Measurements from ENCODE around the gene ACOX1. TPM values are rescaled to one million over a fixed set of nuclear protein-coding genes. Genes with fewer than 3 reads are reported as not detected.

ACOX1 gene
- total RNA-seq, 2 donors from 2014 or later, result 22.5 to 37.6 TPM

GRCh38 chr17:76007850-76008165, 28.8 kb upstream of the ACOX1 start:
- DNase-seq (ENCODE audit: low spot score) (no peak), ATAC-seq (ENCODE audit: insufficient number of reproducible peaks, low FRiP score, low read depth) (no peak)
- Histone ChIP-seq H3K36me3 (no peaks in the 10 kb centered on the region), H3K27me3 (replicated peaks; ENCODE audit: insufficient read depth) (no peaks in the 10 kb centered on the region), H3K4me1 (ENCODE audit: control insufficient read depth in 1 of 2, low read depth in 2 of 2) (no peaks in the 10 kb centered on the region), H3K27ac (no peak overlapping the region), H3K4me3 (no peak overlapping the region), H3K9me3 (no peaks in the 10 kb centered on the region)
- TF ChIP-seq CTCF (IDR thresholded peaks at IDR 0.05), result no peak

- ATAC-seq (ENCODE audit: insufficient number of reproducible peaks, low FRiP score, low read depth), result no peak
Observed at GRCh38 chr17:76007131-76007849, 28.3 kb upstream of the ACOX1 start.

DNA sequence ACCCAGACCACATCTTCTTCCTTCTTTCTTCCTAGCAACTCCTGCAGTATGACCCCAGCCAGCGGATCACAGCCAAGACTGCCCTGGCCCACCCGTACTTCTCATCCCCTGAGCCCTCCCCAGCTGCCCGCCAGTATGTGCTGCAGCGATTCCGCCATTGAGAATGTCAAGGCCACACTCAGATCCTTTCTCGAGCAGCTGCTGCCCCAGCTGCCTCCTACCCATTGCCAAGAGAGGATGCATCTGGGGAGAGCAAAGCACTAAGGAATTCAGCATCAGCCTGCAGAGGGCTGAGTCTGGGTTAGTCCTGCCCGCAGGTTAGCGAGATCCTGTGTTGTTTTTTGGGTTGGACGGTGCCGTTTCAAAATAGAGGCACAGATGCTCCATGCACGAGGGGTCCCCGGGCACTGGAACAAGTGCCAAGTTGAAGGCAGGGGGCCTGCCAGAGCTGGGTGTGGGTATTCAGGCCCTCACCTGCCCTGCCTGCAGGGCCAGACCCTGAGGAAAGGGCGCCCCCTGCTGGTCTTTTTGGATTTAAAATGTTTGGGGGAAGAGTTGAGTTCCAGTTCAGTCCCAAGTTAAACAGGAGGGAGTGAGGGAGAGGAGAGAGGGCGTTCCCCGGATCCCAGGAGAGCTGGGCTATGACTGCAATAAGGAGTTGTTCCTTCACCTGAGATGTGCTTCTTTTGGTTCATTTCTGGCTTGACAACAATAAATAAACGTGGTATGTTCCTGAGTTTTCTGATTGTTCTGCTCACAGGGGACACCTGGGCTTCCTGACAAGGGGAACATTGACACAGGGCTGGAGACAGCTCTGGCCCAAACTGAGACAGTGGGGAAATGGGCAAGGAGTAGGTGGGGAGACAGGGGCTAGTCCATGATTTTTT, 26.5 kb upstream of the ACOX1 start:
- no peaks in the 10 kb centered on the region for H3K36me3 ChIP-seq
- H3K4me1 ChIP-seq (ENCODE audit: control insufficient read depth in 1 of 2, low read depth in 2 of 2), result no peaks in the 10 kb centered on the region
- no peak overlapping the region for H3K4me3 ChIP-seq
- H3K9me3 ChIP-seq, result no peaks in the 10 kb centered on the region
- ATAC-seq (ENCODE audit: insufficient number of reproducible peaks, low FRiP score, low read depth) (no peak), DNase-seq (ENCODE audit: low spot score) (peak; percentile 19)
- TF ChIP-seq CTCF (IDR thresholded peaks at IDR 0.05), result peak; percentile 60
- H3K27ac ChIP-seq, result no peak overlapping the region
- H3K27me3 ChIP-seq (replicated peaks; ENCODE audit: insufficient read depth), result no peaks in the 10 kb centered on the region

More at GRCh38 chr17:76007131-76007849, 28.3 kb upstream of the ACOX1 start:
- H3K27ac ChIP-seq, result no peak overlapping the region
- H3K4me1 ChIP-seq (ENCODE audit: control insufficient read depth in 1 of 2, low read depth in 2 of 2), result no peaks in the 10 kb centered on the region
- TF ChIP-seq CTCF (IDR thresholded peaks at IDR 0.05), result no peak
- no peaks in the 10 kb centered on the region for H3K9me3 ChIP-seq
- H3K27me3 ChIP-seq (replicated peaks; ENCODE audit: insufficient read depth), result no peaks in the 10 kb centered on the region
- H3K36me3 ChIP-seq, result no peaks in the 10 kb centered on the region
- no peak for DNase-seq (ENCODE audit: low spot score)
- no peak overlapping the region for H3K4me3 ChIP-seq

GRCh38 chr17:76004750-76005262, 25.8 kb upstream of the ACOX1 start:
- ATAC-seq (ENCODE audit: insufficient number of reproducible peaks, low FRiP score, low read depth), result no peak
- H3K27me3 ChIP-seq (replicated peaks; ENCODE audit: insufficient read depth), result no peaks in the 10 kb centered on the region
- H3K4me1 ChIP-seq (ENCODE audit: control insufficient read depth in 1 of 2, low read depth in 2 of 2), result no peaks in the 10 kb centered on the region
- no peak for DNase-seq (ENCODE audit: low spot score)
- H3K4me3 ChIP-seq, result no peak overlapping the region
- no peaks in the 10 kb centered on the region for H3K36me3 ChIP-seq
- H3K9me3 ChIP-seq, result no peaks in the 10 kb centered on the region
- no peak overlapping the region for H3K27ac ChIP-seq
- no peak for TF ChIP-seq CTCF (IDR thresholded peaks at IDR 0.05)

- Histone ChIP-seq H3K27me3 (replicated peaks; ENCODE audit: insufficient read depth) (no peaks in the 10 kb centered on the region), H3K27ac (no peak overlapping the region), H3K4me3 (no peak overlapping the region), H3K9me3 (no peaks in the 10 kb centered on the region), H3K4me1 (ENCODE audit: control insufficient read depth in 1 of 2, low read depth in 2 of 2) (no peaks in the 10 kb centered on the region), H3K36me3 (no peaks in the 10 kb centered on the region)
- TF ChIP-seq CTCF (IDR thresholded peaks at IDR 0.05), result no peak
- ATAC-seq (ENCODE audit: insufficient number of reproducible peaks, low FRiP score, low read depth) (no peak), DNase-seq (ENCODE audit: low spot score) (no peak)
Observed at GRCh38 chr17:76003915-76004314, 24.9 kb upstream of the ACOX1 start.
